NT2/D1 (cell line): ENCODE measurements around the gene ST6GALNAC3.
A peak's percentile ranks its signal among the peaks of the same experiment; 100 is the strongest.

ENCODE experiments used
- DNase-seq: peaks from one replicate; pipeline ENCODE4 v3.0.0-alpha.2; 2011; ENCODE audit warnings: low read depth, low spot score
- H3K27me3 ChIP-seq: 2 replicates; pipeline ENCODE4 v1.6.0; 2011; ENCODE audit warnings: mild to moderate bottlenecking; ENCODE audit not compliant: insufficient read length, insufficient read depth
- H3K36me3 ChIP-seq: 2 replicates; pipeline ENCODE4 v1.6.1; 2011; ENCODE audit warnings: mild to moderate bottlenecking, low read length, mixed read lengths; ENCODE audit not compliant: insufficient read depth, insufficient read length
- H3K4me1 ChIP-seq: 2 replicates; pipeline ENCODE4 v1.5.1; 2011; ENCODE audit not compliant: insufficient read depth, insufficient read length
- H3K4me3 ChIP-seq: 2 replicates; pipeline ENCODE4 v1.5.1; 2011; ENCODE audit warnings: low read depth; ENCODE audit not compliant: insufficient read length
- H3K9ac ChIP-seq: 2 replicates; pipeline ENCODE4 v1.6.0; 2011; ENCODE audit warnings: low read depth; ENCODE audit not compliant: insufficient read length
- H3K9me3 ChIP-seq: 2 replicates; pipeline ENCODE4 v1.5.1; 2011; ENCODE audit warnings: mild to moderate bottlenecking, low read length; ENCODE audit not compliant: insufficient read depth
- SUZ12 ChIP-seq: IDR thresholded peaks from 2 replicates; pipeline ENCODE4 v1.6.1; 2011; ENCODE audit not compliant: insufficient read length, insufficient read depth; ENCODE audit errors: extremely low read depth
- YY1 ChIP-seq: IDR thresholded peaks from 2 replicates; pipeline ENCODE4 v1.6.1; 2011; ENCODE audit not compliant: insufficient read length, insufficient read depth
- ZNF274 ChIP-seq: IDR thresholded peaks from 2 replicates; pipeline ENCODE4 v1.6.1; 2011; ENCODE audit warnings: mild to moderate bottlenecking, low read depth, low read length

ST6GALNAC3 gene

DNA sequence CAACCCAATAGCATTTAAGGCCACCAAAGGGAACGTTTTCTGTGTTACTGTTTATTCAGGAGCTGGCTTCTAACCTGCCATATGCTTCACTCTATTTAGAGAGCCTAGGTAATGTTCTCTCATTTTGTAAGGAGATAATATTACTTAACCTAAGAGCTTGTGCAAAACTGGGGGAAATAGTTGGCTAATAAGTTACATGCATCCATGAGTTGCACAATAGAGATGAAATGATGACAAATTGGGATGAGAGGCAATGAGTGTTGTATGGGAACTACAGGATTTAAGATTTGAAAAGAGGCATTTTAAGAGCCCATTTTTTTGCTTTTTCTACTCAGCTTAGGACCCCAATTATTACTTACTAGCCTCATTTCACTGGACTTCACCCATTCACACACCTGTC is 151.0 kb downstream of the ST6GALNAC3 start:
- TF ChIP-seq ZNF274: no peak
- no peak for TF ChIP-seq YY1
- no peak for TF ChIP-seq SUZ12
- Histone ChIP-seq H3K4me1 (no peaks in the 10 kb centered on the region), H3K4me3 (no peak overlapping the region), H3K36me3 (no peaks in the 10 kb centered on the region), H3K27me3 (no peaks in the 10 kb centered on the region), H3K9me3 (peaks cover 5% of the 10 kb centered on the region), H3K9ac (no peak overlapping the region)
- no peak for DNase-seq

DNA sequence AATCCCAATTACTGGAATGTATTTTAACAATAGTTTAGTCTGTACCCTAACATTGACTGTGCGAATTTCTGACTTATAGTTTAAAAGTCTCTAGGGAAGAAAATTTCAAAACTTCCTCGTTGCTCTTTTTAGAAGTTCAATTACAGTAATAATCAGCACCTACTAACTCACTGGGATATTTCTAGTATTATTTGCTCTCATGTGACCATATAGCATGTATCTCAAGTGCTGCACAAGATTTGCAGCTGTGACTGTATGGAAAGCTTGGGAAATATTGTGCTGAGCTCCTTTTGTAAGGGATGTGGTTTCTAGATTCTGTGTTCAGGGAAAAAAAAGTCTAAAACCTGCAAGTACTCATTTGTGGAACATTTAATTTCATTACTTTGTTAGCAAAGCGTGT is 153.1 kb downstream of the ST6GALNAC3 start:
- Histone ChIP-seq H3K4me1 (no peaks in the 10 kb centered on the region), H3K9me3 (peaks cover 20% of the 10 kb centered on the region), H3K9ac (no peak overlapping the region), H3K36me3 (no peaks in the 10 kb centered on the region), H3K4me3 (no peak overlapping the region), H3K27me3 (no peaks in the 10 kb centered on the region)
- no peak for DNase-seq
- TF ChIP-seq YY1 (no peak), SUZ12 (no peak), ZNF274 (no peak)

DNA sequence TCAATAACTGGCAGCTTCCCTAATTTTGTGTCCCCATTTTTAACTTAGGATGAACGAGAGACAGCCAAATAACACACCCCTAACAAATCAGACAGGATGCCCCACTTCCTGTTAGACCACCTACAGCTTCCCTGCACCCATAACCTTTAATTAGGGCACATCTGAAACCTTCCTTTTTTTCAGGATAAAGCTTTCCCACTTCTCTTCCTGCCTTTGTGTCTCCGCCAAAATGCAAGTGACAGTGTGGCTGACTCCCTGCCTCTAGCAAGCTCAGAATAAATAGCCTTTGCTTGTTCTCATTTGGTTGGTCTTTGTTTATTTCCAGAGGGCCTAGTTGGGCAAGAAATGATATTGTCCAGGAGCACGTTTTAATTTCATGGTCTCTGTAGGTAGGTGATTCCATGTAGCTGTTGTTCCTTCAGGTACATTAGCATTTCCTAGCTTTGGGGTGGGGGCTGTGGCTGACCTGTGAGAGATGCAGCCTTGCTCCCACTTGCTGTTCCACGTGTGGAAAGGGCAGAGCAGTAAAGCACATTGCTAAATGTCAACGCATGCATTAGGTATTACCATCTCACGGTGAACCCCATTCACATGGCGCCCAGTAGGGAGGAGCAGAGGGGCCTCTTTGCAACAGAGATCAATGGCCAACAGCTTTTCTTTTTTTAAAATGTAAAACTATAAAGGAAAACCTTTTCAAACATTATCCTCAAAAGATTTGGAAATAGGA is 154.9 kb downstream of the ST6GALNAC3 start:
- TF ChIP-seq SUZ12: no peak
- no peak for TF ChIP-seq ZNF274
- no peak for TF ChIP-seq YY1
- Histone ChIP-seq H3K9me3 (peaks cover 24% of the 10 kb centered on the region), H3K9ac (no peak overlapping the region), H3K4me1 (peaks cover 2% of the 10 kb centered on the region), H3K27me3 (no peaks in the 10 kb centered on the region), H3K4me3 (no peak overlapping the region), H3K36me3 (no peaks in the 10 kb centered on the region)
- DNase-seq: no peak

DNA sequence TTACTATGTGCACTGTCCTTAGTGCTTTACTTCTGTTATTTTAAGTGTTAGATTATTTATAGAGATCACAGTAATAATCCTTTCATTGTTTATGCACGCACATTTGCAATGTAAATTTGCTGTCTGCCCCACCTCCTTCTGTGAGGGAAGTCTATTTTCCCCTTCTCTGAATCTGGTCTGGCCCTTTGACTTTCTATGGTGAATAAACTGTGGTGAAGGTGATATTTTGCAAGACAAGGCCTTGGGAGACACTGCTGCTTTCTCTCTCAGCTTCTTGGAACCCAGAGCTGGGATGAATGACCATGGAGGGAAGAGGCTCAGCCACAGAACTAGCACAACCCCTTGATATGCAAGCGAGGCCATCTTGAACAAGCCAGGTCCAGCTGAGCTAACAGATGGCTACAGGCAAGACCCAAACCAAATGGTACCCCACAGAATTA is 156.3 kb downstream of the ST6GALNAC3 start:
- Histone ChIP-seq H3K9ac (no peak overlapping the region), H3K9me3 (peaks cover 34% of the 10 kb centered on the region), H3K4me3 (no peak overlapping the region), H3K36me3 (no peaks in the 10 kb centered on the region), H3K4me1 (peaks cover 2% of the 10 kb centered on the region), H3K27me3 (no peaks in the 10 kb centered on the region)
- peak; percentile 66 for TF ChIP-seq YY1
- TF ChIP-seq ZNF274: no peak
- DNase-seq: peak; percentile 94

DNA sequence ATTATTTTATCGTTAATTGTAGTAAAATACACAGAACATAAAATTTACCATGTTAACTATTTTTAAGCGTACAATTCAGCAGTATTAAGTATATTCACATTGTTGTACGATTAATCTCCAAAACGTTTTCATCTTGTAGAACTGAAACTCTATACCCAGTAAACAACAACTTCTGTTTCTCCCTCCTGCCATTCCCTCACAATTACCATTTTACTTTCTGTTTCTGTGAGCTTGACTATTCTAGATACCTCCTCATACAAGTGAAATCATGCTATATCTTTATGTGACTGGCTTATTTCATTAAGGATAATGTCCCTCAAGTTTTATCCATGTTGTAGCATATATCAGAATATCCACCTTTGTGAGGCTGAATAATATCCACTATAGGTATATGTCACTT is 156.8 kb downstream of the ST6GALNAC3 start:
- DNase-seq: no peak
- peaks cover 2% of the 10 kb centered on the region for H3K4me1 ChIP-seq
- no peaks in the 10 kb centered on the region for H3K36me3 ChIP-seq
- H3K9me3 ChIP-seq: peaks cover 34% of the 10 kb centered on the region
- H3K9ac ChIP-seq: no peak overlapping the region
- TF ChIP-seq YY1: no peak
- no peak for TF ChIP-seq ZNF274
- no peak for TF ChIP-seq SUZ12
- no peak overlapping the region for H3K4me3 ChIP-seq
- no peaks in the 10 kb centered on the region for H3K27me3 ChIP-seq

DNA sequence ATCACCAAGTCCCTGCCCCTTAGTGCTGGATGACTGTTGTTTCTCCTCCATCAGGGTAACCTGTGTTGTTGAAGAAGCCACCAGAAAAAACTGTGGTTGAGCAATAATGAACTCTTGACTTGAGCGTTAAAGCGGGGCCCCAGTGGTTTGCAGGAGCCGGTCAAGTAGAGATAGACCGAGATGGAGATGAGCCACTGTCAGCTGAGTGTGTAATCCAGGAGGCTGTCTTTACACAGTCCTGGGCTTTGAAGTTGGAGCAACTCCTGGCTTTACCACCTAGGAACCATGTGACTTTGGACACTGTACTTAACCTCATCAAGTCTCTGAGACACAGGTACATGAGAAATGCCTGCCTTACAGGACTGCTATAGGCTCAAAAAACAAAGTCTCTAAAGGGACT is 158.1 kb downstream of the ST6GALNAC3 start:
- no peak for DNase-seq
- no peak overlapping the region for H3K9ac ChIP-seq
- TF ChIP-seq SUZ12 (no peak), ZNF274 (no peak), YY1 (no peak)
- peaks cover 34% of the 10 kb centered on the region for H3K9me3 ChIP-seq
- H3K36me3 ChIP-seq: no peaks in the 10 kb centered on the region
- H3K4me3 ChIP-seq: no peak overlapping the region
- H3K27me3 ChIP-seq: no peaks in the 10 kb centered on the region
- H3K4me1 ChIP-seq: peaks cover 2% of the 10 kb centered on the region

DNA sequence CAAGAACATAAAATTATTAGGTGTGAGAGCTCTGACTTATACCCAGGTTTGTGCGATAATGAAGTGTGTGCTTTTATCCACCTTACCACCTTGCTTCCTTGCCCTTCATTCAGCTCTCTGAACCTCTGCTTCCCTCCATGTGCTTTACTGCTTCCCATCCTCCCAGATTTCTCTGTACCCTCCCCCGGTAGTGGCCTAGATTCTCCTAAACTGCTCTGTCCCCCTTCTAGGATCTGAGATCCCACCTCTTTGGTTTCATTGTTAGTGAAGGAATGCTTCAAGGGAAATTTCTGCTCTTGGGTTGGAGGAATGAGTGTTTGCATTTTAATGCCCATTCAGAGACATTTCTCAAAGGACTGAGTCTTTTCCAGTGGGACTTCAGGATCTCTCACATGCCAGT is 159.5 kb downstream of the ST6GALNAC3 start:
- H3K9me3 ChIP-seq: peaks cover 34% of the 10 kb centered on the region
- H3K4me1 ChIP-seq: peaks cover 5% of the 10 kb centered on the region
- no peaks in the 10 kb centered on the region for H3K36me3 ChIP-seq
- H3K4me3 ChIP-seq: no peak overlapping the region
- TF ChIP-seq ZNF274 (no peak), SUZ12 (no peak), YY1 (no peak)
- H3K27me3 ChIP-seq: no peaks in the 10 kb centered on the region
- no peak overlapping the region for H3K9ac ChIP-seq
- peak; percentile 52 for DNase-seq

DNA sequence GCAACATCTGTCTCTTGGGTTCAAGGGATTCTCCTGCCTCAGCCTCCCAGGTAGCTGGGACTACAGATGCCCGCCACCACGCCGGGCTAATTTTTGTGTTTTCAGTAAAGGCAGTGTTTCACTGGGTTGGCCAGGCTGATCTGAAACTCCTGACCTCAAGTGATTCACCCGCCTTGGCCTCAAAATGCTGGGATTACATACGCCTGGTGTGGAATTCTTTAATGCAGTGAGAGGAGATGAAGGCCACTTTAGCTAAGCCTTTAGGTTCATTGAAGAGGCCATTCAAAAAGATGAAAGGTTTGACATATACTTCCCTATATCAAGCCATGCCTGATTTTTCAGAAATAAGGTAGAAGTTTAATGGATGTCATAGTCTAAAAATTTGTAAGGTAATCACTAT is 162.7 kb downstream of the ST6GALNAC3 start:
- no peak overlapping the region for H3K9ac ChIP-seq
- TF ChIP-seq SUZ12 (no peak), ZNF274 (no peak), YY1 (no peak)
- DNase-seq: no peak
- H3K36me3 ChIP-seq: no peaks in the 10 kb centered on the region
- no peak overlapping the region for H3K4me3 ChIP-seq
- H3K9me3 ChIP-seq: peaks cover 23% of the 10 kb centered on the region
- H3K4me1 ChIP-seq: peaks cover 5% of the 10 kb centered on the region
- no peaks in the 10 kb centered on the region for H3K27me3 ChIP-seq
